HepG2 (cell line): ENCODE data around the gene INO80B. TPM values are rescaled to one million over a fixed set of nuclear protein-coding genes. Genes with fewer than 3 reads are reported as not detected.

ENCODE experiments used
- ARNT ChIP-seq: fragments of 450-650 bp; IDR thresholded peaks from 2 replicates; pipeline ENCODE4 v1.6.1; 2017
- GABPB1 ChIP-seq: IDR thresholded peaks from 2 replicates; pipeline ENCODE4 v1.6.1; 2016; ENCODE audit warnings: mild to moderate bottlenecking, missing genetic modification reagents, moderate library complexity, missing compliant biosample characterization
- POLR2A ChIP-seq, 2 experiments: IDR thresholded peaks; 2 replicates each; pipeline ENCODE4 v1.6.1; 2011; ENCODE audit warnings: low read depth in 2 of 2, low read length in 2 of 2, mild to moderate bottlenecking in 1 of 2, moderate library complexity in 1 of 2; ENCODE audit not compliant: insufficient read depth in 1 of 2
- RFXAP ChIP-seq: sonication (generic); formaldehyde crosslinking; IDR thresholded peaks from 2 replicates; pipeline ENCODE4 v1.4.0; 2020; ENCODE audit warnings: missing genetic modification reagents, borderline replicate concordance
- SRSF1 ChIP-seq: fragments of 200-400 bp; formaldehyde crosslinking; optimal IDR thresholded peaks from 2 replicates; pipeline ENCODE3; 2017; ENCODE audit warnings: mild to moderate bottlenecking, low read depth, low read length, moderate library complexity
- ZMYM3 ChIP-seq: sonication (generic); formaldehyde crosslinking; IDR thresholded peaks from 2 replicates; pipeline ENCODE4 v1.5.1; 2020; ENCODE audit warnings: mild to moderate bottlenecking, missing genetic modification reagents
- ZNF101 ChIP-seq: sonication (generic); formaldehyde crosslinking; IDR thresholded peaks from 2 replicates; pipeline ENCODE4 v1.4.0; 2020; ENCODE audit warnings: mild to moderate bottlenecking, low read depth, missing genetic modification reagents, borderline replicate concordance
- ZNF891 ChIP-seq: sonication (generic); formaldehyde crosslinking; IDR thresholded peaks from 2 replicates; pipeline ENCODE4 v1.5.0; 2020; ENCODE audit warnings: mild to moderate bottlenecking, missing genetic modification reagents
- polyA plus RNA-seq, 8 experiments: library from polyadenylated mRNA; depleted of rRNA in 3 of 8; stranded (reverse) in 7 of 8; unstranded in 1 of 8; fragments of >200 nt; fragmentation: Illumina TruSeq in 4 of 8; extraction: Trizol in 4 of 8; gene quantifications; 2 replicates each; pipeline versions ENCODE4 v1.2.1 to v1.2.3, GENCODE V29; 2011 to 2016; ENCODE audit warnings: low read depth in 4 of 8, missing spikeins in 1 of 8, mixed read lengths in 1 of 8; ENCODE audit not compliant: insufficient read depth in 1 of 8
- total RNA-seq, 5 experiments: library from RNA; depleted of rRNA; stranded (reverse); fragments of >200 nt; fragmentation: Illumina TruSeq; extraction: Trizol; gene quantifications; 2 replicates each; pipeline ENCODE4 v1.2.3, GENCODE V29; 2016; ENCODE audit warnings: low read depth in 1 of 5
- TF ChIP-seq, protein P1 (sequence below): sonication (generic); formaldehyde crosslinking; IDR thresholded peaks from 2 replicates; pipeline ENCODE4 v1.5.1; 2020; ENCODE audit warnings: mild to moderate bottlenecking, missing genetic modification reagents, borderline replicate concordance
- TF ChIP-seq, protein P2 (sequence below): sonication (generic); formaldehyde crosslinking; IDR thresholded peaks from 2 replicates; pipeline ENCODE4 v1.4.0; 2020; ENCODE audit warnings: missing genetic modification reagents
- TF ChIP-seq, protein P3 (sequence below): sonication (generic); formaldehyde crosslinking; IDR thresholded peaks from 2 replicates; pipeline ENCODE4 v1.5.1; 2020; ENCODE audit warnings: missing genetic modification reagents, mild to moderate bottlenecking, borderline replicate concordance
- TF ChIP-seq, protein P4 (sequence below): sonication (generic); formaldehyde crosslinking; IDR thresholded peaks from 2 replicates; pipeline ENCODE4 v1.4.0; 2020; ENCODE audit warnings: mild to moderate bottlenecking, missing genetic modification reagents, borderline replicate concordance

INO80B gene
- total and polyA plus RNA-seq, 2 of the 13 experiments (the other 11 are each of a cell fraction or from before 2014, with no cell fraction given) = 6.2 to 14.5 TPM

DNA sequence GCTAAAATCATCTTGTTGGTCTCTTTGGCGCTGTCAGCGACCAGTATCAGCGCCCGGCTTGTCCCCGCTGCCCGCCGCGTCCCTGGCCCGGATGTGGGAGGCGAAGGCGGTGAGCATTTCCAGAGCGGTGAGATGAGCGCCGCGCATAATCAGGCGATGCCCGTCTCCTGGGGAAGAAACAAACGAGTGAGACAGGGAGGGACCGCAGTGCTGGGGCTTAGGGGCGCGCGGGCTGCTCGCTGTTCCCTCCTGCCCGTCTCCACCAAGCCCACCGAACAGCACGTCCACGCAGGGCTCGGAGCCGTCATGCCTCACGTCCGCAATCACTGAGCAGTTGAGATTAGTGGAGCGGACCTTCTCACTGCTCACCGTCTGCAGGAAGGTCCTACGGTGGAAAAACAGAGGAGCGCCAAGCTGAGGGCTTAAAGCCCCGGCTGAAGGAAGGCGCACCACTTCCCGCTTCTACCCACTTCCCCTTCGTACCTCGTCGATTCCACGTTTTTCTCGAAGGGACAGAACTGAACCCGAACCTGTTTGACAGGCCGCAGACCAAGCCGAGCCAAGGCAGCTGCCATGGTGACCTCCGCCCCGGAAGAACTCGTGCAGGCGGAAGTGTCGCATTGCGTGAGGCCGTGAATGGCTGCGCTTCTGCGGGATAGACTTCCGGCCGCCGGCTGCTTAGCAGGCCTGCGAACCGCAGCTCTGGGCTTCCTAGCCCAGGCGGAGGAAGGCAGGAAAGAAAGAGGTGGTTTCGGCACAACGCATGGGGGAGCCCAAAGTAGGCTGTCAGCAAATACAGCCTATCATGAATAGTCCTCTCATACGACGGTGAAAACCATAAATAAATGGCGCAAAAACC lies 17.4 kb downstream of the INO80B start, which contains the start of gene MRPL53 (continued):
- TF ChIP-seq, protein P1, sequence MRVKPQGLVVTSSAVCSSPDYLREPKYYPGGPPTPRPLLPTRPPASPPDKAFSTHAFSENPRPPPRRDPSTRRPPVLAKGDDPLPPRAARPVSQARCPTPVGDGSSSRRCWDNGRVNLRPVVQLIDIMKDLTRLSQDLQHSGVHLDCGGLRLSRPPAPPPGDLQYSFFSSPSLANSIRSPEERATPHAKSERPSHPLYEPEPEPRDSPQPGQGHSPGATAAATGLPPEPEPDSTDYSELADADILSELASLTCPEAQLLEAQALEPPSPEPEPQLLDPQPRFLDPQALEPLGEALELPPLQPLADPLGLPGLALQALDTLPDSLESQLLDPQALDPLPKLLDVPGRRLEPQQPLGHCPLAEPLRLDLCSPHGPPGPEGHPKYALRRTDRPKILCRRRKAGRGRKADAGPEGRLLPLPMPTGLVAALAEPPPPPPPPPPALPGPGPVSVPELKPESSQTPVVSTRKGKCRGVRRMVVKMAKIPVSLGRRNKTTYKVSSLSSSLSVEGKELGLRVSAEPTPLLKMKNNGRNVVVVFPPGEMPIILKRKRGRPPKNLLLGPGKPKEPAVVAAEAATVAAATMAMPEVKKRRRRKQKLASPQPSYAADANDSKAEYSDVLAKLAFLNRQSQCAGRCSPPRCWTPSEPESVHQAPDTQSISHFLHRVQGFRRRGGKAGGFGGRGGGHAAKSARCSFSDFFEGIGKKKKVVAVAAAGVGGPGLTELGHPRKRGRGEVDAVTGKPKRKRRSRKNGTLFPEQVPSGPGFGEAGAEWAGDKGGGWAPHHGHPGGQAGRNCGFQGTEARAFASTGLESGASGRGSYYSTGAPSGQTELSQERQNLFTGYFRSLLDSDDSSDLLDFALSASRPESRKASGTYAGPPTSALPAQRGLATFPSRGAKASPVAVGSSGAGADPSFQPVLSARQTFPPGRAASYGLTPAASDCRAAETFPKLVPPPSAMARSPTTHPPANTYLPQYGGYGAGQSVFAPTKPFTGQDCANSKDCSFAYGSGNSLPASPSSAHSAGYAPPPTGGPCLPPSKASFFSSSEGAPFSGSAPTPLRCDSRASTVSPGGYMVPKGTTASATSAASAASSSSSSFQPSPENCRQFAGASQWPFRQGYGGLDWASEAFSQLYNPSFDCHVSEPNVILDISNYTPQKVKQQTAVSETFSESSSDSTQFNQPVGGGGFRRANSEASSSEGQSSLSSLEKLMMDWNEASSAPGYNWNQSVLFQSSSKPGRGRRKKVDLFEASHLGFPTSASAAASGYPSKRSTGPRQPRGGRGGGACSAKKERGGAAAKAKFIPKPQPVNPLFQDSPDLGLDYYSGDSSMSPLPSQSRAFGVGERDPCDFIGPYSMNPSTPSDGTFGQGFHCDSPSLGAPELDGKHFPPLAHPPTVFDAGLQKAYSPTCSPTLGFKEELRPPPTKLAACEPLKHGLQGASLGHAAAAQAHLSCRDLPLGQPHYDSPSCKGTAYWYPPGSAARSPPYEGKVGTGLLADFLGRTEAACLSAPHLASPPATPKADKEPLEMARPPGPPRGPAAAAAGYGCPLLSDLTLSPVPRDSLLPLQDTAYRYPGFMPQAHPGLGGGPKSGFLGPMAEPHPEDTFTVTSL (CRISPR knock-in tag) = peak; percentile 72
- TF ChIP-seq, protein P2, sequence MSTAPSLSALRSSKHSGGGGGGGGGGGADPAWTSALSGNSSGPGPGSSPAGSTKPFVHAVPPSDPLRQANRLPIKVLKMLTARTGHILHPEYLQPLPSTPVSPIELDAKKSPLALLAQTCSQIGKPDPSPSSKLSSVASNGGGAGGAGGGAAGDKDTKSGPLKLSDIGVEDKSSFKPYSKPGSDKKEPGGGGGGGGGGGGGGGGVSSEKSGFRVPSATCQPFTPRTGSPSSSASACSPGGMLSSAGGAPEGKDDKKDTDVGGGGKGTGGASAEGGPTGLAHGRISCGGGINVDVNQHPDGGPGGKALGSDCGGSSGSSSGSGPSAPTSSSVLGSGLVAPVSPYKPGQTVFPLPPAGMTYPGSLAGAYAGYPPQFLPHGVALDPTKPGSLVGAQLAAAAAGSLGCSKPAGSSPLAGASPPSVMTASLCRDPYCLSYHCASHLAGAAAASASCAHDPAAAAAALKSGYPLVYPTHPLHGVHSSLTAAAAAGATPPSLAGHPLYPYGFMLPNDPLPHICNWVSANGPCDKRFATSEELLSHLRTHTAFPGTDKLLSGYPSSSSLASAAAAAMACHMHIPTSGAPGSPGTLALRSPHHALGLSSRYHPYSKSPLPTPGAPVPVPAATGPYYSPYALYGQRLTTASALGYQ (CRISPR knock-in tag) = peak; percentile 89
- peak; percentile 95; the same call in 1 of the 2 replicates for TF ChIP-seq RFXAP (CRISPR knock-in tag)
- TF ChIP-seq ZNF101 (CRISPR knock-in tag) = 0 out of 2 replicates have a peak, but pooled peaks have one; percentile 77
- TF ChIP-seq ZNF891 (CRISPR knock-in tag) = peak; percentile 97
- no peak for TF ChIP-seq ARNT
- TF ChIP-seq GABPB1 (CRISPR knock-in tag) = peak; percentile 100
- TF ChIP-seq, protein P3, sequence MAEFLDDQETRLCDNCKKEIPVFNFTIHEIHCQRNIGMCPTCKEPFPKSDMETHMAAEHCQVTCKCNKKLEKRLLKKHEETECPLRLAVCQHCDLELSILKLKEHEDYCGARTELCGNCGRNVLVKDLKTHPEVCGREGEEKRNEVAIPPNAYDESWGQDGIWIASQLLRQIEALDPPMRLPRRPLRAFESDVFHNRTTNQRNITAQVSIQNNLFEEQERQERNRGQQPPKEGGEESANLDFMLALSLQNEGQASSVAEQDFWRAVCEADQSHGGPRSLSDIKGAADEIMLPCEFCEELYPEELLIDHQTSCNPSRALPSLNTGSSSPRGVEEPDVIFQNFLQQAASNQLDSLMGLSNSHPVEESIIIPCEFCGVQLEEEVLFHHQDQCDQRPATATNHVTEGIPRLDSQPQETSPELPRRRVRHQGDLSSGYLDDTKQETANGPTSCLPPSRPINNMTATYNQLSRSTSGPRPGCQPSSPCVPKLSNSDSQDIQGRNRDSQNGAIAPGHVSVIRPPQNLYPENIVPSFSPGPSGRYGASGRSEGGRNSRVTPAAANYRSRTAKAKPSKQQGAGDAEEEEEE (CRISPR knock-in tag) = peak; percentile 78
- TF ChIP-seq SRSF1 = peak; percentile 98
- TF ChIP-seq POLR2A (IDR thresholded peaks at IDR 0.05; ENCODE audit: insufficient read depth in 1 of 2, low read depth in 2 of 2, low read length in 2 of 2) = peak; percentile 94 to 97
- TF ChIP-seq, protein P4, sequence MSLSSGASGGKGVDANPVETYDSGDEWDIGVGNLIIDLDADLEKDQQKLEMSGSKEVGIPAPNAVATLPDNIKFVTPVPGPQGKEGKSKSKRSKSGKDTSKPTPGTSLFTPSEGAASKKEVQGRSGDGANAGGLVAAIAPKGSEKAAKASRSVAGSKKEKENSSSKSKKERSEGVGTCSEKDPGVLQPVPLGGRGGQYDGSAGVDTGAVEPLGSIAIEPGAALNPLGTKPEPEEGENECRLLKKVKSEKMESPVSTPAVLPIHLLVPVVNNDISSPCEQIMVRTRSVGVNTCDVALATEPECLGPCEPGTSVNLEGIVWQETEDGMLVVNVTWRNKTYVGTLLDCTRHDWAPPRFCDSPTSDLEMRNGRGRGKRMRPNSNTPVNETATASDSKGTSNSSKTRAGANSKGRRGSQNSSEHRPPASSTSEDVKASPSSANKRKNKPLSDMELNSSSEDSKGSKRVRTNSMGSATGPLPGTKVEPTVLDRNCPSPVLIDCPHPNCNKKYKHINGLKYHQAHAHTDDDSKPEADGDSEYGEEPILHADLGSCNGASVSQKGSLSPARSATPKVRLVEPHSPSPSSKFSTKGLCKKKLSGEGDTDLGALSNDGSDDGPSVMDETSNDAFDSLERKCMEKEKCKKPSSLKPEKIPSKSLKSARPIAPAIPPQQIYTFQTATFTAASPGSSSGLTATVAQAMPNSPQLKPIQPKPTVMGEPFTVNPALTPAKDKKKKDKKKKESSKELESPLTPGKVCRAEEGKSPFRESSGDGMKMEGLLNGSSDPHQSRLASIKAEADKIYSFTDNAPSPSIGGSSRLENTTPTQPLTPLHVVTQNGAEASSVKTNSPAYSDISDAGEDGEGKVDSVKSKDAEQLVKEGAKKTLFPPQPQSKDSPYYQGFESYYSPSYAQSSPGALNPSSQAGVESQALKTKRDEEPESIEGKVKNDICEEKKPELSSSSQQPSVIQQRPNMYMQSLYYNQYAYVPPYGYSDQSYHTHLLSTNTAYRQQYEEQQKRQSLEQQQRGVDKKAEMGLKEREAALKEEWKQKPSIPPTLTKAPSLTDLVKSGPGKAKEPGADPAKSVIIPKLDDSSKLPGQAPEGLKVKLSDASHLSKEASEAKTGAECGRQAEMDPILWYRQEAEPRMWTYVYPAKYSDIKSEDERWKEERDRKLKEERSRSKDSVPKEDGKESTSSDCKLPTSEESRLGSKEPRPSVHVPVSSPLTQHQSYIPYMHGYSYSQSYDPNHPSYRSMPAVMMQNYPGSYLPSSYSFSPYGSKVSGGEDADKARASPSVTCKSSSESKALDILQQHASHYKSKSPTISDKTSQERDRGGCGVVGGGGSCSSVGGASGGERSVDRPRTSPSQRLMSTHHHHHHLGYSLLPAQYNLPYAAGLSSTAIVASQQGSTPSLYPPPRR (CRISPR knock-in tag) = peak; percentile 83
- peak; percentile 24; the same call in 1 of the 2 replicates for TF ChIP-seq ZMYM3 (CRISPR knock-in tag)
